Stimulated activated CD4-positive, alpha-beta T cell treated with anti-CD3 and anti-CD28 coated beads, Interleukin-1b, Interleukin-23, amount 100 ng/mL, for 1 hour (primary cell): ENCODE data around the gene NUDT6.
A peak's percentile ranks its signal among the peaks of the same experiment; 100 is the strongest.
"Not testable (repeated sequence)": the region's sequence is repeated elsewhere in the genome, so short reads cannot be mapped to it uniquely, and the experiment has no call there.

Source experiments
- DNase-seq, 2 donors: peaks; one replicate each; pipeline ENCODE4 v3.0.0-alpha.2; 2020; ENCODE audit warnings: low read depth in 2 of 2

The NUDT6 gene

GRCh38 chr4:122921971-122922876 lies at the start of gene NUDT6:
TSS of gene NUDT6 (minus strand) at chr4:122922597. CDS start at chr4:122922572, 25 bp downstream.
- DNase-seq, result no peak

GRCh38 chr4:122968227-122968812 lies 45.9 kb upstream of the NUDT6 start:
- no peak for DNase-seq

GRCh38 chr4:122967231-122967630 lies 44.8 kb upstream of the NUDT6 start:
- no peak for DNase-seq

GRCh38 chr4:122966201-122966600 lies 43.8 kb upstream of the NUDT6 start:
- no peak for DNase-seq

- no peak for DNase-seq
These were observed 40.8 kb upstream of the NUDT6 start for GRCh38 chr4:122963216-122963615.

GRCh38 chr4:122960611-122961000 lies 38.2 kb upstream of the NUDT6 start:
- no peak for DNase-seq

- no peak for DNase-seq
These were observed 37.7 kb upstream of the NUDT6 start for GRCh38 chr4:122959981-122960610.

GRCh38 chr4:122959441-122959840 lies 37.0 kb upstream of the NUDT6 start:
- no peak for DNase-seq

- DNase-seq, result no peak
These were observed 36.1 kb upstream of the NUDT6 start for GRCh38 chr4:122958505-122958904.

GRCh38 chr4:122953924-122954323 lies 31.5 kb upstream of the NUDT6 start:
- no peak for DNase-seq

GRCh38 chr4:122952028-122952427 lies 29.6 kb upstream of the NUDT6 start:
- no peak for DNase-seq

- DNase-seq, result no peak
These were observed 26.3 kb upstream of the NUDT6 start for GRCh38 chr4:122948671-122949070.

- DNase-seq, result no peak
These were observed 23.7 kb upstream of the NUDT6 start for GRCh38 chr4:122946142-122946541.

- DNase-seq, result not testable (repeated sequence)
These were observed 22.7 kb upstream of the NUDT6 start for GRCh38 chr4:122945136-122945535.

GRCh38 chr4:122932763-122933162 lies 10.4 kb upstream of the NUDT6 start:
- DNase-seq, result no peak

- DNase-seq, result no peak
These were observed 8.5 kb upstream of the NUDT6 start for GRCh38 chr4:122930862-122931261.

- DNase-seq, result no peak
These were observed 6.5 kb upstream of the NUDT6 start for GRCh38 chr4:122928930-122929329.

GRCh38 chr4:122922877-122923511 lies 597 bp upstream of the NUDT6 start:
- peak; percentile 54 to 64 for DNase-seq

- DNase-seq, result no peak
These were observed 1.1 kb downstream of the NUDT6 start for GRCh38 chr4:122921300-122921699.

GRCh38 chr4:122920473-122920872 lies 1.9 kb downstream of the NUDT6 start:
- DNase-seq, result no peak

GRCh38 chr4:122917731-122918130 lies 4.7 kb downstream of the NUDT6 start:
- no peak for DNase-seq

GRCh38 chr4:122914938-122915337 lies 7.5 kb downstream of the NUDT6 start:
- DNase-seq, result no peak
